K562 (cell line): Measurements from ENCODE around the gene PARD3. TPM values are rescaled to one million over a fixed set of nuclear protein-coding genes. Genes with fewer than 3 reads are reported as not detected.

Source experiments
- BRCA1 ChIP-seq, 2 experiments: fragments of 450-650 bp in 1 of 2; sonication (generic) in 1 of 2; formaldehyde crosslinking in 1 of 2; IDR thresholded peaks; 2 replicates each; pipeline versions ENCODE4 v1.5.0 to v1.6.1; 2017 to 2020; ENCODE audit warnings: mild to moderate bottlenecking in 1 of 2, missing genetic modification reagents in 1 of 2
- CC2D1A ChIP-seq: fragments of 450-650 bp; IDR thresholded peaks from 2 replicates; pipeline ENCODE4 v1.6.1; 2017; ENCODE audit warnings: mild to moderate bottlenecking
- CHD7 ChIP-seq: fragments of 200-600 bp; sonication (generic); IDR thresholded peaks from one replicate; pipeline ENCODE4 v1.6.1; 2012; ENCODE audit warnings: mild to moderate bottlenecking, low read depth, low read length, inconsistent platforms
- FIP1L1 ChIP-seq: fragments of 200-400 bp; formaldehyde crosslinking; IDR thresholded peaks from 2 replicates; pipeline ENCODE4 v1.6.1; 2018; ENCODE audit warnings: mild to moderate bottlenecking, low read depth, low read length; ENCODE audit not compliant: poor library complexity, severe bottlenecking
- KAT2B ChIP-seq: IDR thresholded peaks from one replicate; pipeline ENCODE4 v1.6.1; 2012; ENCODE audit warnings: low read depth, mild to moderate bottlenecking, control low read depth, inconsistent platforms, low read length, moderate library complexity
- NR0B1 ChIP-seq: fragments of 450-650 bp; IDR thresholded peaks from one replicate; pipeline ENCODE4 v1.6.1; 2018; ENCODE audit warnings: mild to moderate bottlenecking, moderate library complexity; ENCODE audit not compliant: partially characterized antibody
- RERE ChIP-seq: sonication (generic); formaldehyde crosslinking; IDR thresholded peaks from 2 replicates; pipeline ENCODE4 v1.8.0; 2023; ENCODE audit warnings: missing genetic modification reagents, mild to moderate bottlenecking, borderline replicate concordance
- polyA plus RNA-seq, 8 experiments: library from polyadenylated mRNA; depleted of rRNA in 4 of 8; stranded (reverse) in 5 of 8; unstranded in 3 of 8; fragments of >200 nt; fragmentation: Nextera tagmentation in 2 of 8; fragmentation: Illumina TruSeq in 1 of 8; extraction: Ambion mirVana in 2 of 8; extraction: Trizol in 1 of 8; gene quantifications; 2 replicates each; pipeline versions ENCODE4 v1.2.1 to v1.2.3, GENCODE V29; 2011 to 2014; ENCODE audit warnings: inconsistent platforms in 1 of 8, missing spikeins in 1 of 8
- total RNA-seq, 7 experiments: library from RNA; depleted of rRNA in 6 of 7; stranded (reverse); fragments of >200 nt in 6 of 7; fragmentation: Illumina TruSeq in 2 of 7; extraction: Trizol in 2 of 7; gene quantifications; 2 replicates each; pipeline versions ENCODE4 v1.2.1 to v1.2.3, GENCODE V29; 2011 to 2021; ENCODE audit warnings: low replicate concordance in 1 of 7

PARD3 gene
- total and polyA plus RNA-seq, 9 of the 15 experiments (the other 6 are each of a cell fraction or from before 2014, with no cell fraction given): 2.7 to 11.7 (median 7.7) TPM

GRCh38 chr10:34817054-34817453, 2.0 kb upstream of the PARD3 start (continued):
- TF ChIP-seq RERE (CRISPR knock-in tag) (no peak), CHD7 (no peak), FIP1L1 (no peak), BRCA1 (IDR thresholded peaks at IDR 0.05) (no peak), BRCA1 (CRISPR knock-in tag; IDR thresholded peaks at IDR 0.05) (no peak), KAT2B (no peak), NR0B1 (no peak), CC2D1A (no peak)
